Esophagus squamous epithelium (tissue), 4 donors: ENCODE results near the gene PXMP2.

Experiments used
- CTCF ChIP-seq, 6 experiments: fragments of 450-650 bp in 4 of 6; fragments of 200-600 bp in 2 of 6; sonication (generic) in 2 of 6; IDR thresholded peaks; one replicate each; pipeline ENCODE4 v1.5.1; 2016 to 2019; ENCODE audit warnings: antibody characterized with exemption in 6 of 6, mild to moderate bottlenecking in 4 of 6, moderate library complexity in 4 of 6
- POLR2A ChIP-seq, 4 donors: fragments of 450-650 bp; IDR thresholded peaks; one replicate each; pipeline ENCODE4 v1.6.1; 2017; ENCODE audit warnings: antibody characterized with exemption in 4 of 4, mild to moderate bottlenecking in 4 of 4, moderate library complexity in 3 of 4

DNA sequence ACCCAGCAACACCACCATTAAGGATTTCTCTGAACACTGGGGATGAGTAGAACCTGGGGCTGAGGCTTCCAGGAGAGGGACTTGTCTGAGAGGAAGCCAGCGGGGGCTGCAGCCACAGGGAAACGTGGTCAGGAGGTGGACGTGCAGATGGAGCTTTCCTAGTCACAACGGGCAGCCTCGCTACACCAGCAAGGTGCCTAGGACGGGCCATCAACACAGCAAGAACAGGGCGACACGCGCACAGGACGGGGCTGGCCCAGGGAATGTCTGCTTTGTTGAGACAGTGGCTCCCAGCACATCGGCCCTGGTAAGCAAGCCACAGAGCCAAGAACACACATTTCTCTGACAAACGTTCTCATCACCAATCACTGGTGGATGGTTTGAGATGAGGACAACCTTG lies 49.0 kb downstream of the PXMP2 start:
- TF ChIP-seq CTCF (IDR thresholded peaks at IDR 0.05): no peak
- TF ChIP-seq POLR2A (IDR thresholded peaks at IDR 0.05): no peak
